Kidney tubule cell (primary cell): ENCODE data around the gene FBRSL1.
A peak's percentile ranks its signal among the peaks of the same experiment; 100 is the strongest.

Experiments
- DNase-seq: peaks from one replicate; pipeline ENCODE4 v3.0.0-alpha.2; 2018; ENCODE audit warnings: low spot score

FBRSL1 gene

GRCh38 chr12:132542661-132543060 is 52.7 kb downstream of the FBRSL1 start:
- DNase-seq, result no peak

GRCh38 chr12:132543298-132544079 is 53.5 kb downstream of the FBRSL1 start:
- DNase-seq, result no peak

GRCh38 chr12:132544080-132544397 is 54.1 kb downstream of the FBRSL1 start:
- DNase-seq, result no peak

- no peak for DNase-seq
These were observed 54.5 kb downstream of the FBRSL1 start for GRCh38 chr12:132544498-132544897.

- peak; percentile 56 for DNase-seq
These were observed 55.4 kb downstream of the FBRSL1 start for GRCh38 chr12:132545164-132545953.

GRCh38 chr12:132545955-132546354 is 56.0 kb downstream of the FBRSL1 start:
- no peak for DNase-seq

GRCh38 chr12:132546647-132547046 is 56.7 kb downstream of the FBRSL1 start:
- no peak for DNase-seq

GRCh38 chr12:132547205-132547740 is 57.3 kb downstream of the FBRSL1 start:
- no peak for DNase-seq

- no peak for DNase-seq
These were observed 58.6 kb downstream of the FBRSL1 start for GRCh38 chr12:132548430-132549058.

- no peak for DNase-seq
These were observed 59.1 kb downstream of the FBRSL1 start for GRCh38 chr12:132549059-132549458.

- no peak for DNase-seq
These were observed 60.3 kb downstream of the FBRSL1 start for GRCh38 chr12:132550014-132550802.

- DNase-seq, result no peak
These were observed 61.1 kb downstream of the FBRSL1 start for GRCh38 chr12:132550830-132551640.

- DNase-seq, result no peak
These were observed 61.7 kb downstream of the FBRSL1 start for GRCh38 chr12:132551641-132552031.

GRCh38 chr12:132554845-132555630 is 65.1 kb downstream of the FBRSL1 start:
- no peak for DNase-seq

- no peak for DNase-seq
These were observed 65.7 kb downstream of the FBRSL1 start for GRCh38 chr12:132555686-132556085.

GRCh38 chr12:132556216-132556615 is 66.3 kb downstream of the FBRSL1 start:
- DNase-seq, result no peak

- no peak for DNase-seq
These were observed 66.8 kb downstream of the FBRSL1 start for GRCh38 chr12:132556801-132557200.

GRCh38 chr12:132557291-132558015 is 67.5 kb downstream of the FBRSL1 start:
- DNase-seq, result no peak

GRCh38 chr12:132558042-132558856 is 68.3 kb downstream of the FBRSL1 start:
- DNase-seq, result no peak
